Colonic mucosa (tissue), 4 donors: ENCODE results near the gene ANKRD17. TPM values are rescaled to one million over a fixed set of nuclear protein-coding genes. Genes with fewer than 3 reads are reported as not detected.

Source experiments
- DNase-seq: peaks from one replicate; pipeline ENCODE4 v3.0.0-alpha.2; 2020
- H3K27ac ChIP-seq: fragments of 200-600 bp; one replicate; pipeline ENCODE4 v1.8.0; 2021
- H3K27me3 ChIP-seq: fragments of 200-600 bp; one replicate; pipeline ENCODE4 v1.8.0; 2021
- H3K36me3 ChIP-seq: fragments of 200-600 bp; one replicate; pipeline ENCODE4 v1.8.0; 2021
- H3K4me1 ChIP-seq: fragments of 200-600 bp; one replicate; pipeline ENCODE4 v1.8.0; 2021; ENCODE audit warnings: mild to moderate bottlenecking
- H3K4me3 ChIP-seq: fragments of 200-600 bp; one replicate; pipeline ENCODE4 v1.8.0; 2021
- H3K9ac ChIP-seq, 2 donors: one replicate each; pipeline ENCODE4 v1.7.0; 2013; ENCODE audit warnings: control low read depth in 2 of 2, low read depth in 2 of 2, low read length in 2 of 2
- H3K9me3 ChIP-seq: fragments of 200-600 bp; one replicate; pipeline ENCODE4 v1.8.0; 2021
- intact Hi-C: fragments of 100-400 bp; cut with DNase I; formaldehyde crosslinking; loops from one replicate; pipeline ENCODE4 v1.14.1; 2022
- total RNA-seq, 2 donors: library from RNA; stranded (reverse); fragmentation: NEBNext Ultra II Directional in 1 of 2; extraction: Animal tissue kit (Norgen Biotek cat#: 25700) in 1 of 2; gene quantifications; one replicate each; pipeline ENCODE4 v1.2.1, GENCODE V29; 2021
- TF ChIP-seq, protein P1 (sequence below): fragments of 200-600 bp; IDR thresholded peaks from one replicate; pipeline ENCODE4 v1.8.0; 2022; ENCODE audit warnings: antibody characterized with exemption, mild to moderate bottlenecking
- donor health status: healthy.
- donor health status: DM: no; HTN: no; CAD: no.
- donor health status: DM: no; HTN: no; CAD: no.

Gene ANKRD17
- total RNA-seq, 2 donors from 2014 or later, result 51.5 to 59.2 TPM

GRCh38 chr4:73055241-73055897 lies 203.2 kb downstream of the ANKRD17 start:
- intact Hi-C loops, result no loop called here

GRCh38 chr4:73053974-73054480 lies 204.6 kb downstream of the ANKRD17 start:
- no peak overlapping the region for H3K9ac ChIP-seq
- H3K9me3 ChIP-seq, result no peaks in the 10 kb centered on the region
- intact Hi-C loops, result no loop called here
- no peak for DNase-seq
- no peaks in the 10 kb centered on the region for H3K4me1 ChIP-seq
- TF ChIP-seq, protein P1, sequence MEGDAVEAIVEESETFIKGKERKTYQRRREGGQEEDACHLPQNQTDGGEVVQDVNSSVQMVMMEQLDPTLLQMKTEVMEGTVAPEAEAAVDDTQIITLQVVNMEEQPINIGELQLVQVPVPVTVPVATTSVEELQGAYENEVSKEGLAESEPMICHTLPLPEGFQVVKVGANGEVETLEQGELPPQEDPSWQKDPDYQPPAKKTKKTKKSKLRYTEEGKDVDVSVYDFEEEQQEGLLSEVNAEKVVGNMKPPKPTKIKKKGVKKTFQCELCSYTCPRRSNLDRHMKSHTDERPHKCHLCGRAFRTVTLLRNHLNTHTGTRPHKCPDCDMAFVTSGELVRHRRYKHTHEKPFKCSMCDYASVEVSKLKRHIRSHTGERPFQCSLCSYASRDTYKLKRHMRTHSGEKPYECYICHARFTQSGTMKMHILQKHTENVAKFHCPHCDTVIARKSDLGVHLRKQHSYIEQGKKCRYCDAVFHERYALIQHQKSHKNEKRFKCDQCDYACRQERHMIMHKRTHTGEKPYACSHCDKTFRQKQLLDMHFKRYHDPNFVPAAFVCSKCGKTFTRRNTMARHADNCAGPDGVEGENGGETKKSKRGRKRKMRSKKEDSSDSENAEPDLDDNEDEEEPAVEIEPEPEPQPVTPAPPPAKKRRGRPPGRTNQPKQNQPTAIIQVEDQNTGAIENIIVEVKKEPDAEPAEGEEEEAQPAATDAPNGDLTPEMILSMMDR, result no peak
- H3K27ac ChIP-seq, result no peak overlapping the region
- H3K27me3 ChIP-seq, result no peaks in the 10 kb centered on the region
- H3K4me3 ChIP-seq, result no peak overlapping the region
- H3K36me3 ChIP-seq, result no peaks in the 10 kb centered on the region

More at GRCh38 chr4:73055241-73055897, 203.2 kb downstream of the ANKRD17 start:
- Histone ChIP-seq H3K36me3 (no peaks in the 10 kb centered on the region), H3K27me3 (no peaks in the 10 kb centered on the region), H3K27ac (no peak overlapping the region), H3K4me1 (no peaks in the 10 kb centered on the region), H3K9ac (no peak overlapping the region), H3K4me3 (no peak overlapping the region), H3K9me3 (no peaks in the 10 kb centered on the region)
- TF ChIP-seq, protein P1, result no peak
- no peak for DNase-seq

- H3K4me3 ChIP-seq, result no peak overlapping the region
Measured at GRCh38 chr4:73053076-73053475, 205.5 kb downstream of the ANKRD17 start.

DNA sequence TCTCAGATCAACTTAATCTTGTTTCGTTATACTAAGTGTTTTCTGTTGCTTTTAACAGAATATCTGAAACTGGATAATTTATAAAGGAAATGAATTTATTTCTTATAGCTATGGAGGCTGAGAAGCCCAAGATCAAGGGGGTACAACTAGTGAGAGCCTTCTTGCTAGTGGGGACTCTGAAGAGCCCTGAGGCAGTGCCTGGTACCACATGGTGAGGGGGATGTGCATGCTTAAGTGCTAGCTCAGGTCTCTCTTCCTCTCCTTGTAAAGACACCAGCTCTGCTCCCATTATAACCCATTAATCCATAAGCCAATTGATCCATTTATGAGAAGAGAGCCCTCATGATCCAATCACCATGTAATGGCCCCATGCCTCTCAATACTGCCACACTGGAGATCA lies 207.0 kb downstream of the ANKRD17 start:
- Histone ChIP-seq H3K27ac (no peak overlapping the region), H3K4me1 (no peaks in the 10 kb centered on the region), H3K4me3 (no peak overlapping the region), H3K9me3 (no peaks in the 10 kb centered on the region), H3K9ac (no peak overlapping the region), H3K36me3 (no peaks in the 10 kb centered on the region), H3K27me3 (no peaks in the 10 kb centered on the region)
- no peak for DNase-seq
- TF ChIP-seq, protein P1, result no peak
- intact Hi-C loops, result no loop called here

More at GRCh38 chr4:73053076-73053475, 205.5 kb downstream of the ANKRD17 start:
- Histone ChIP-seq H3K27me3 (no peaks in the 10 kb centered on the region), H3K9me3 (no peaks in the 10 kb centered on the region), H3K4me1 (no peaks in the 10 kb centered on the region), H3K36me3 (no peaks in the 10 kb centered on the region), H3K9ac (no peak overlapping the region), H3K27ac (no peak overlapping the region)
- intact Hi-C loops, result no loop called here
- TF ChIP-seq, protein P1, result no peak
- DNase-seq, result no peak

GRCh38 chr4:73045879-73046278 lies 212.7 kb downstream of the ANKRD17 start:
- TF ChIP-seq, protein P1, result no peak
- no peaks in the 10 kb centered on the region for H3K36me3 ChIP-seq
- no peak for DNase-seq
- H3K9me3 ChIP-seq, result no peaks in the 10 kb centered on the region
- H3K9ac ChIP-seq, result no peak overlapping the region
- intact Hi-C loops, result no loop called here
- H3K27me3 ChIP-seq, result no peaks in the 10 kb centered on the region
- no peak overlapping the region for H3K27ac ChIP-seq
- H3K4me3 ChIP-seq, result no peak overlapping the region
- H3K4me1 ChIP-seq, result no peaks in the 10 kb centered on the region
